Esophagus muscularis mucosa (tissue), 4 donors: Measurements from ENCODE around the gene NRP1.

ENCODE experiments used
- EP300 ChIP-seq: sonication (generic); formaldehyde crosslinking; IDR thresholded peaks from one replicate; pipeline ENCODE4 v1.6.1; 2017; ENCODE audit warnings: antibody characterized with exemption
- POLR2A ChIP-seq: fragments of 450-650 bp; IDR thresholded peaks from one replicate; pipeline ENCODE4 v1.6.1; 2017; ENCODE audit warnings: antibody characterized with exemption, moderate library complexity, mild to moderate bottlenecking, low read depth
- POLR2AphosphoS5 ChIP-seq, 2 donors: sonication (generic); formaldehyde crosslinking; IDR thresholded peaks; one replicate each; pipeline ENCODE4 v1.6.1; 2017; ENCODE audit warnings: antibody characterized with exemption in 2 of 2
- TF ChIP-seq, protein P1 (sequence below), 3 experiments: fragments of 200-600 bp in 2 of 3; fragments of 450-650 bp in 1 of 3; sonication (generic) in 2 of 3; IDR thresholded peaks; one replicate each; pipeline ENCODE4 v1.5.1; 2017 to 2019; ENCODE audit warnings: antibody characterized with exemption in 3 of 3, mild to moderate bottlenecking in 2 of 3, moderate library complexity in 1 of 3

DNA sequence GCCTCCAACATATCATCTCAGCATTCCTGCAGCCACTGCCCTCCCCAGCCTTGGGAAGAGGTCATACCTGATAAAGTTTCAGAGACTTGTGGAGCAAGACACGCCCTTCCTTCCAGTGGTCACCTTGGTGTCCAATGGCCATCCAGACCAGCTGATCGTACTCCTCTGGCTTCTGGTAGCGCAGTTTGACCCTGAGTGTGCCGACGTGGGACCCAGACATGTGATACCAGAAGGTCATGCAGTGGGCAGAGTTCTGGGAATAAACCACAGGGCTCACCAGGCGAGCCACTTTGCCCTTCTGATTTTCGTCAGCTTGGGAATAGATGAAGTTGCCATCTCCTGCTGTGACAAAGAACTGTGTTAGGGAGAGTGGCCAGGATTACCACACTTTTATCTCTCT, 148.3 kb downstream of the NRP1 start:
- TF ChIP-seq, protein P1, sequence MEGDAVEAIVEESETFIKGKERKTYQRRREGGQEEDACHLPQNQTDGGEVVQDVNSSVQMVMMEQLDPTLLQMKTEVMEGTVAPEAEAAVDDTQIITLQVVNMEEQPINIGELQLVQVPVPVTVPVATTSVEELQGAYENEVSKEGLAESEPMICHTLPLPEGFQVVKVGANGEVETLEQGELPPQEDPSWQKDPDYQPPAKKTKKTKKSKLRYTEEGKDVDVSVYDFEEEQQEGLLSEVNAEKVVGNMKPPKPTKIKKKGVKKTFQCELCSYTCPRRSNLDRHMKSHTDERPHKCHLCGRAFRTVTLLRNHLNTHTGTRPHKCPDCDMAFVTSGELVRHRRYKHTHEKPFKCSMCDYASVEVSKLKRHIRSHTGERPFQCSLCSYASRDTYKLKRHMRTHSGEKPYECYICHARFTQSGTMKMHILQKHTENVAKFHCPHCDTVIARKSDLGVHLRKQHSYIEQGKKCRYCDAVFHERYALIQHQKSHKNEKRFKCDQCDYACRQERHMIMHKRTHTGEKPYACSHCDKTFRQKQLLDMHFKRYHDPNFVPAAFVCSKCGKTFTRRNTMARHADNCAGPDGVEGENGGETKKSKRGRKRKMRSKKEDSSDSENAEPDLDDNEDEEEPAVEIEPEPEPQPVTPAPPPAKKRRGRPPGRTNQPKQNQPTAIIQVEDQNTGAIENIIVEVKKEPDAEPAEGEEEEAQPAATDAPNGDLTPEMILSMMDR (IDR thresholded peaks at IDR 0.05), result no peak
- TF ChIP-seq EP300, result no peak
- TF ChIP-seq POLR2A, result no peak
- TF ChIP-seq POLR2AphosphoS5 (IDR thresholded peaks at IDR 0.05), result no peak
